HAP-1 (cell line): ENCODE data around the gene PUS7L.

Experiments
- DNase-seq, 2 experiments: peaks; one replicate each; pipeline ENCODE4 v3.0.0-alpha.2; 2016 to 2020; ENCODE audit warnings: low spot score in 2 of 2
- H3K27me3 ChIP-seq: fragments of 250-450 bp; sonication (Bioruptor Pico); 2 replicates; pipeline ENCODE4 v1.5.1; 2020; ENCODE audit warnings: low read depth, mild to moderate bottlenecking, moderate library complexity
- H3K36me3 ChIP-seq: fragments of 250-450 bp; sonication (Bioruptor Pico); replicated peaks from 2 replicates; pipeline ENCODE4 v1.5.1; 2020; ENCODE audit warnings: mild to moderate bottlenecking
- H3K4me1 ChIP-seq: fragments of 250-450 bp; sonication (Bioruptor Pico); 2 replicates; pipeline ENCODE4 v1.5.1; 2020; ENCODE audit warnings: mild to moderate bottlenecking
- H3K4me3 ChIP-seq: fragments of 250-450 bp; sonication (Bioruptor Pico); 2 replicates; pipeline ENCODE4 v1.5.1; 2020; ENCODE audit warnings: mild to moderate bottlenecking, moderate library complexity
- H3K9me3 ChIP-seq: fragments of 250-450 bp; sonication (Bioruptor Pico); 2 replicates; pipeline ENCODE4 v1.5.1; 2020; ENCODE audit warnings: mild to moderate bottlenecking, moderate library complexity
- in situ Hi-C: fragments of 300-500 bp; cut with MboI; formaldehyde crosslinking; loops from 3 replicates; pipeline ENCODE4 v1.14.3; 2020; ENCODE audit warnings: low sequenced_read_pairs, inconsistent platforms, mixed read lengths

Gene PUS7L

GRCh38 chr12:43758728-43759563, at the start of gene PUS7L, which contains the start of gene IRAK4:
Gene PUS7L (minus strand): TSS chr12:43758790. CDS start chr12:43755245, 3,545 bp downstream.
Gene IRAK4 (plus strand): TSS chr12:43758951. CDS start chr12:43768112, 9,161 bp downstream.
- no peaks in the 10 kb centered on the region for H3K9me3 ChIP-seq
- DNase-seq: peak; percentile 94 to 95
- peaks cover 16% of the 10 kb centered on the region for H3K4me1 ChIP-seq

GRCh38 chr12:43807386-43807785, 48.8 kb upstream of the PUS7L start:
- H3K4me1 ChIP-seq: peaks cover 17% of the 10 kb centered on the region
- no peak overlapping the region for H3K4me3 ChIP-seq
- H3K27me3 ChIP-seq: no peaks in the 10 kb centered on the region
- H3K36me3 ChIP-seq: peaks cover 11% of the 10 kb centered on the region
- no peak for DNase-seq
- H3K9me3 ChIP-seq: no peaks in the 10 kb centered on the region
- in situ Hi-C loops: no loop called here

More at GRCh38 chr12:43758728-43759563, at the start of gene PUS7L, which contains the start of gene IRAK4:
- Histone ChIP-seq H3K27me3 (no peaks in the 10 kb centered on the region), H3K36me3 (no peaks in the 10 kb centered on the region; the same call in 1 of the 2 replicates), H3K4me3 (peak within 1 kb of the TSS; percentile 54)
- in situ Hi-C loops: no loop called here

- no peaks in the 10 kb centered on the region for H3K27me3 ChIP-seq
- H3K4me3 ChIP-seq: peak overlapping the region; percentile 90
- peaks cover 14% of the 10 kb centered on the region for H3K36me3 ChIP-seq
- H3K4me1 ChIP-seq: peaks cover 17% of the 10 kb centered on the region
- no peak for DNase-seq
- in situ Hi-C loops: no loop called here
- no peaks in the 10 kb centered on the region for H3K9me3 ChIP-seq
Observed at GRCh38 chr12:43806737-43807072, 48.1 kb upstream of the PUS7L start.

- Histone ChIP-seq H3K4me3 (peak within 1 kb of the TSS; percentile 90), H3K4me1 (peaks cover 17% of the 10 kb centered on the region), H3K27me3 (no peaks in the 10 kb centered on the region), H3K9me3 (no peaks in the 10 kb centered on the region), H3K36me3 (peaks cover 20% of the 10 kb centered on the region)
- in situ Hi-C loops: no loop called here
- DNase-seq: peak; percentile 73 to 86
Observed at GRCh38 chr12:43805860-43806736, 47.5 kb upstream of the PUS7L start, which contains the start of gene TWF1. Gene TWF1 (minus strand): TSS chr12:43806317. CDS start chr12:43806245, 72 bp downstream.

GRCh38 chr12:43805149-43805859, 46.7 kb upstream of the PUS7L start:
- H3K27me3 ChIP-seq: no peaks in the 10 kb centered on the region
- DNase-seq: peak in 1 of 2 experiments; percentile 23
- peak overlapping the region; percentile 90 for H3K4me3 ChIP-seq
- peaks cover 26% of the 10 kb centered on the region for H3K36me3 ChIP-seq
- no peaks in the 10 kb centered on the region for H3K9me3 ChIP-seq
- in situ Hi-C loops: no loop called here
- H3K4me1 ChIP-seq: peaks cover 17% of the 10 kb centered on the region

- no peaks in the 10 kb centered on the region for H3K4me1 ChIP-seq
- DNase-seq: no peak
- in situ Hi-C loops: no loop called here
- H3K4me3 ChIP-seq: no peak overlapping the region
- H3K27me3 ChIP-seq: no peaks in the 10 kb centered on the region
- no peaks in the 10 kb centered on the region for H3K9me3 ChIP-seq
- peaks cover 47% of the 10 kb centered on the region for H3K36me3 ChIP-seq
Observed at GRCh38 chr12:43797561-43798217, 39.1 kb upstream of the PUS7L start.

- Histone ChIP-seq H3K36me3 (peaks cover 34% of the 10 kb centered on the region), H3K4me3 (no peak overlapping the region), H3K9me3 (no peaks in the 10 kb centered on the region), H3K27me3 (no peaks in the 10 kb centered on the region), H3K4me1 (no peaks in the 10 kb centered on the region)
- in situ Hi-C loops: no loop called here
- DNase-seq: no peak
Observed at GRCh38 chr12:43795716-43796280, 37.2 kb upstream of the PUS7L start.

GRCh38 chr12:43789941-43790340, 31.4 kb upstream of the PUS7L start:
- no peaks in the 10 kb centered on the region for H3K9me3 ChIP-seq
- in situ Hi-C loops: no loop called here
- DNase-seq: no peak
- no peak overlapping the region for H3K4me3 ChIP-seq
- H3K36me3 ChIP-seq: no peaks in the 10 kb centered on the region; the same call in 1 of the 2 replicates
- H3K27me3 ChIP-seq: no peaks in the 10 kb centered on the region
- H3K4me1 ChIP-seq: no peaks in the 10 kb centered on the region

GRCh38 chr12:43786899-43787693, 28.5 kb upstream of the PUS7L start:
- no peaks in the 10 kb centered on the region; the same call in 1 of the 2 replicates for H3K36me3 ChIP-seq
- no peak for DNase-seq
- in situ Hi-C loops: no loop called here

GRCh38 chr12:43776498-43776897, 17.9 kb upstream of the PUS7L start:
- in situ Hi-C loops: loop anchor here (5.0 kb wide), 1 partner anchor 106 kb away; no protein-coding TSS in a partner anchor
- Histone ChIP-seq H3K4me1 (no peaks in the 10 kb centered on the region), H3K4me3 (no peak overlapping the region), H3K9me3 (no peaks in the 10 kb centered on the region), H3K36me3 (no peaks in the 10 kb centered on the region; the same call in 1 of the 2 replicates), H3K27me3 (no peaks in the 10 kb centered on the region)
- DNase-seq: peak; percentile 15 to 24

More at GRCh38 chr12:43786899-43787693, 28.5 kb upstream of the PUS7L start:
- Histone ChIP-seq H3K4me3 (no peak overlapping the region), H3K27me3 (no peaks in the 10 kb centered on the region), H3K4me1 (no peaks in the 10 kb centered on the region), H3K9me3 (no peaks in the 10 kb centered on the region)

GRCh38 chr12:43766291-43766690, 7.7 kb upstream of the PUS7L start:
- Histone ChIP-seq H3K9me3 (no peaks in the 10 kb centered on the region), H3K4me3 (no peak overlapping the region), H3K36me3 (no peaks in the 10 kb centered on the region), H3K4me1 (peaks cover 9% of the 10 kb centered on the region; the same call in 1 of the 2 replicates), H3K27me3 (no peaks in the 10 kb centered on the region)
- in situ Hi-C loops: no loop called here
- DNase-seq: peak; percentile 10 to 14

- no peaks in the 10 kb centered on the region for H3K27me3 ChIP-seq
- no peak for DNase-seq
- peaks cover 15% of the 10 kb centered on the region for H3K4me1 ChIP-seq
- no peaks in the 10 kb centered on the region for H3K36me3 ChIP-seq
- in situ Hi-C loops: no loop called here
- no peak overlapping the region for H3K4me3 ChIP-seq
- H3K9me3 ChIP-seq: no peaks in the 10 kb centered on the region
Observed at GRCh38 chr12:43764528-43764927, 5.9 kb upstream of the PUS7L start.
